Skeletal muscle cell (primary cell): Measurements from ENCODE around the gene HOXB9.
A peak's percentile ranks its signal among the peaks of the same experiment; 100 is the strongest.

ENCODE experiments used
- DNase-seq: peaks from one replicate; pipeline ENCODE4 v3.0.0-alpha.2; 2010; ENCODE audit warnings: low read depth
- H3K4me3 ChIP-seq: 2 replicates; pipeline ENCODE4 v1.5.1; 2011; ENCODE audit warnings: low read depth, mild to moderate bottlenecking, control low read depth, low read length, moderate library complexity

HOXB9 gene

DNA sequence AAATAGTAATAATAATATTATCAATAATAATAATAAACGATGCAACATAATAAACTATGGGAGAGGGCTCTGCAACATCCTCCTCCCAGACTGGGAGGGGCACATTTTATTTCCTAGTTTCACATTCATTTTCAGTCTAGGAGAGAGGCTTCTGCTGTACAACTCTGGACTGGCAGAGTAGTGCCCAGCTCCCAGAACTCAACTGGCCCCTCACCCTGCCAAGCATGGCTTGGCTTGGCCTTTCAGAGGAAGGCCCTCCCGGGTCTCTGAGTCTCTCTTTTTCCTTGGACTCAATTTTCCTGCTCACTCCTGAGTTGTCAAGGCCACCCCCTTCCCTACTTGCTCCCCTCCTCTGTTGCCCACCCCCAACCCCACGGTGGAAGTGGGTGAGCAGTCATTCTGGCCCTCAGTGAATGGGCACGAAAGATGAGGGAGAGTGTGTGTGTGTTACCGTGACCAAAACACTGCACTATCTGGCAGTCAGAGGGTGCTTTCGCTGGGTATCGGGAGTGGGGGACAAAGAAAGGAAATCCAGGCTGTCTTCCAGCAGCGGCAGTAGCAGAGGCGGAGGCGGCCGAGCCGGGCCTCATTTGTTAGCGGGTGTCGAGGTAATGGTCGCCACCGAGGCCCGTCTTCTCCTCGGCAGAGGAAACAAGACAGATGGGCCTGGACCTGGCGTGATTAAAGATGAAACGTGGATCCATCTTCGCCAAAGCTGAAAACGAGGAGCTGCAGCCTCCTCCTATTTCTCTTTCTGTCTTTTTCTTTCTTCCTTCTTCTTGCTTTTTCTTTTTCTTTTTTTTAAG lies 50.3 kb downstream of the HOXB9 start:
- H3K4me3 ChIP-seq: peak overlapping the region; percentile 1

DNA sequence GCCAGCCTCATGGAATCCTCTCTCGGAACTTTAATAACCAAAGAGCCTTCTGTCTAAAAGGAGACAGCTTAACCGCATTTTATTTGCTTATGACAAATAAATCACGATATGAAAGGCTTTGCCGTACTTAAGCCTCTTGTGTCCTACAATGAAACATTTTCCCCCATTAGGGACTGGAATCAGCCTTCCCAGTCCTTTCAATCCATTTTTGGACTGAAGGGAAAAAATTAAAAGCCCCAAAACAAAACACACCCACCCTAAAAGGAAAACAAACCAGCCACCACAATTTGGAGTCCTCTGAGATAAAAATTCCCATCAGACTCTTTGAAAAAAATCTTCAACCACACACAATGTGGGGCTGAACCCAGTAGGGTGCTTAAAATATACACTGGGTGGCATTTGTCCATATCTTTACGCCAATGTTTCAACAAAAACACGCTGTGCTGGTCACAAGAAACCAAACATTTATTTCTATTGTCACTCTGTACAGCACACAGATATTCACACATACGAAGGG lies 51.0 kb downstream of the HOXB9 start:
- no peak overlapping the region for H3K4me3 ChIP-seq
- DNase-seq: no peak

More for the DNA sequence above, 50.3 kb downstream of the HOXB9 start:
- DNase-seq: no peak

GRCh38 chr17:48574505-48575065 lies 51.6 kb downstream of the HOXB9 start:
- H3K4me3 ChIP-seq: peak overlapping the region; percentile 14
- DNase-seq: no peak

DNA sequence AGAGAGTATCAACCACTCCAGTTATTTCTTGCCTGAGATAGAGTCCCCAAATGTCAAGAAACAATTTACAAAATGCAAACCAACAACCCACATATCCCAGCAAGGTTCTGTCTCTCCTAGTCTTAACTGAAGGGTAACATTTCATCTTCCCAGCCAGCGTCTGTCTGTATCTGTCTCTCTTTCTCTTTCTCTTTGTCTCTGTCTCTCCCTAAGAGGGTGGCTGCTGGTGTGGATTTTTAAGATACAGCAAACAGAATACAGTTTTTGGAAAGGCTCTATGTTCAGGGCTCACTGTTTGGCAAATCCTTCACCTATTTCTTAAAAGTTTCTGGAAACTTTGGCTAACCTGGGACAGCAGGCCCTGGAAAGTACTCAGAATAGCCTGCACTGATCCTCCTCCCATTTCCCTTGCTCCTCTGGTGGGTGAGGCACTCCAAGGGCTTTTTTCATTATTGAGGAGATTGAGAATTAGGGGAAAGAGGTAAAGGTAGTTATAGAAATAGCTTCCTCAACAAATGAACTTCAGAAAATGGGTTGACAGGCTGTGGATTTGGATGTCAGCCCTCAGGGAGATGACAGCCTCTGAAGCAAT lies 54.2 kb downstream of the HOXB9 start:
- DNase-seq: no peak
- no peak overlapping the region for H3K4me3 ChIP-seq
